Natural killer cell treated with Interleukin-12 subunit alpha and Interleukin-12 subunit beta and Interleukin-15 and Interleukin-18, amount 100 ng/mL, for 72 hours (primary cell): ENCODE results near the gene SLC6A13. TPM values are rescaled to one million over a fixed set of nuclear protein-coding genes. Genes with fewer than 3 reads are reported as not detected.
"Not testable (repeated sequence)": the region's sequence is repeated elsewhere in the genome, so short reads cannot be mapped to it uniquely, and the experiment has no call there.

Experiments used
- ATAC-seq, 2 donors: fragments of 150-1000 bp; cut with Tn5 transposase in 1 of 2; sonication (Bioruptor Pico), chemical (Tn5 transposase) in 1 of 2; 2 replicates each; pipeline ENCODE4 v1.10.0; 2021
- DNase-seq: peaks from one replicate; pipeline ENCODE4 v3.0.0; 2022; ENCODE audit warnings: low spot score
- H3K27ac Mint-ChIP-seq, 2 donors: 1 replicate in 1 of 2; 2 replicates in 1 of 2; pipeline ENCODE4 v1.8.0; 2022; ENCODE audit warnings: mixed read lengths in 2 of 2, mild to moderate bottlenecking in 1 of 2, moderate library complexity in 1 of 2
- H3K27me3 Mint-ChIP-seq, 2 donors: 1 replicate in 1 of 2; 2 replicates in 1 of 2; pipeline ENCODE4 v1.8.0; 2022; ENCODE audit warnings: mixed read lengths in 2 of 2
- H3K36me3 Mint-ChIP-seq: one replicate; pipeline ENCODE4 v1.8.0; 2022; ENCODE audit warnings: mixed read lengths
- H3K4me1 Mint-ChIP-seq, 2 donors: 1 replicate in 1 of 2; 2 replicates in 1 of 2; pipeline ENCODE4 v1.8.0; 2022; ENCODE audit warnings: low read depth in 2 of 2, mixed read lengths in 2 of 2, mild to moderate bottlenecking in 1 of 2
- H3K4me3 Mint-ChIP-seq: one replicate; pipeline ENCODE4 v1.8.0; 2022; ENCODE audit warnings: mixed read lengths
- H3K9me3 Mint-ChIP-seq: 2 replicates; pipeline ENCODE4 v1.8.0; 2022; ENCODE audit warnings: mixed read lengths
- total RNA-seq, 2 donors: library from RNA; stranded (reverse); gene quantifications; one replicate each; pipeline ENCODE4 v1.2.3, GENCODE V29; 2022

The SLC6A13 gene
- total RNA-seq, 2 donors from 2014 or later = 0.92 to 1.9 TPM

- H3K4me3 Mint-ChIP-seq = no peak overlapping the region
- H3K4me1 Mint-ChIP-seq = peaks cover 0 to 3% of the 10 kb centered on the region in 2 donors
- H3K27ac Mint-ChIP-seq = no peak overlapping the region
- DNase-seq (peak; percentile 34), ATAC-seq (no peak)
- H3K36me3 Mint-ChIP-seq = no peaks in the 10 kb centered on the region
- H3K9me3 Mint-ChIP-seq = no peaks in the 10 kb centered on the region
- H3K27me3 Mint-ChIP-seq = peaks cover 8 to 13% of the 10 kb centered on the region in 2 donors
Measured at GRCh38 chr12:224330-224729, 38.3 kb downstream of the SLC6A13 start.

- DNase-seq (no peak), ATAC-seq (no peak)
- Mint-ChIP-seq H3K4me1 (peaks cover 0 to 4% of the 10 kb centered on the region in 2 donors), H3K27me3 (peaks cover 7 to 11% of the 10 kb centered on the region in 2 donors), H3K4me3 (no peak overlapping the region), H3K9me3 (no peaks in the 10 kb centered on the region), H3K27ac (no peak overlapping the region), H3K36me3 (no peaks in the 10 kb centered on the region)
Measured at GRCh38 chr12:223841-224240, 38.8 kb downstream of the SLC6A13 start.

GRCh38 chr12:221736-222135, 40.9 kb downstream of the SLC6A13 start:
- DNase-seq (no peak), ATAC-seq (no peak)
- Mint-ChIP-seq H3K36me3 (no peaks in the 10 kb centered on the region), H3K4me1 (peaks cover 0 to 4% of the 10 kb centered on the region in 2 donors), H3K27ac (no peak overlapping the region), H3K9me3 (no peaks in the 10 kb centered on the region), H3K27me3 (peaks cover 2 to 5% of the 10 kb centered on the region in 2 donors), H3K4me3 (no peak overlapping the region)

GRCh38 chr12:220946-221550, 41.6 kb downstream of the SLC6A13 start:
- no peak overlapping the region for H3K4me3 Mint-ChIP-seq
- DNase-seq (peak; percentile 46), ATAC-seq (no peak)
- no peaks in the 10 kb centered on the region for H3K9me3 Mint-ChIP-seq
- H3K4me1 Mint-ChIP-seq = peaks cover 0 to 4% of the 10 kb centered on the region in 2 donors
- H3K27ac Mint-ChIP-seq = no peak overlapping the region
- peaks cover 0 to 6% of the 10 kb centered on the region in 2 donors for H3K27me3 Mint-ChIP-seq
- no peaks in the 10 kb centered on the region for H3K36me3 Mint-ChIP-seq

GRCh38 chr12:220491-220890, 42.1 kb downstream of the SLC6A13 start:
- H3K27ac Mint-ChIP-seq = no peak overlapping the region
- no peak for ATAC-seq
- peaks cover 0 to 6% of the 10 kb centered on the region in 2 donors for H3K27me3 Mint-ChIP-seq
- DNase-seq = peak; percentile 57
- H3K4me3 Mint-ChIP-seq = no peak overlapping the region
- peaks cover 0 to 4% of the 10 kb centered on the region in 2 donors for H3K4me1 Mint-ChIP-seq
- no peaks in the 10 kb centered on the region for H3K36me3 Mint-ChIP-seq
- no peaks in the 10 kb centered on the region for H3K9me3 Mint-ChIP-seq

- H3K27ac Mint-ChIP-seq = no peak overlapping the region
- DNase-seq (peak; percentile 72), ATAC-seq (peak; percentile 86 to 90)
- H3K27me3 Mint-ChIP-seq = peaks cover 0 to 6% of the 10 kb centered on the region in 2 donors
- H3K4me1 Mint-ChIP-seq = peaks cover 0 to 4% of the 10 kb centered on the region in 2 donors
- H3K36me3 Mint-ChIP-seq = no peaks in the 10 kb centered on the region
- no peaks in the 10 kb centered on the region for H3K9me3 Mint-ChIP-seq
- no peak overlapping the region for H3K4me3 Mint-ChIP-seq
Measured at GRCh38 chr12:219891-220352, 42.7 kb downstream of the SLC6A13 start.

GRCh38 chr12:218728-219590, 43.7 kb downstream of the SLC6A13 start:
- no peaks in the 10 kb centered on the region for H3K36me3 Mint-ChIP-seq
- no peak overlapping the region for H3K27ac Mint-ChIP-seq
- H3K4me1 Mint-ChIP-seq = peaks cover 0 to 4% of the 10 kb centered on the region in 2 donors
- no peaks in the 10 kb centered on the region for H3K9me3 Mint-ChIP-seq
- ATAC-seq = no peak
- peak; percentile 45 for DNase-seq
- H3K27me3 Mint-ChIP-seq = peaks cover under 1 to 6% of the 10 kb centered on the region in 2 donors
- H3K4me3 Mint-ChIP-seq = no peak overlapping the region

GRCh38 chr12:218221-218620, 44.4 kb downstream of the SLC6A13 start:
- peaks cover 0 to 4% of the 10 kb centered on the region in 2 donors for H3K4me1 Mint-ChIP-seq
- H3K9me3 Mint-ChIP-seq = no peaks in the 10 kb centered on the region
- no peak overlapping the region for H3K27ac Mint-ChIP-seq
- H3K36me3 Mint-ChIP-seq = no peaks in the 10 kb centered on the region
- DNase-seq = peak; percentile 53
- H3K27me3 Mint-ChIP-seq = peaks cover 8 to 9% of the 10 kb centered on the region in 2 donors
- no peak overlapping the region for H3K4me3 Mint-ChIP-seq
- no peak for ATAC-seq

- H3K9me3 Mint-ChIP-seq, H3K4me1 Mint-ChIP-seq, H3K36me3 Mint-ChIP-seq, DNase-seq, H3K27ac Mint-ChIP-seq, ATAC-seq, H3K4me3 Mint-ChIP-seq: not testable (repeated sequence)
- H3K27me3 Mint-ChIP-seq = peaks cover 14 to 15% of the 10 kb centered on the region in 2 donors
Measured at GRCh38 chr12:217029-217428, 45.6 kb downstream of the SLC6A13 start.

- no peak for ATAC-seq
- DNase-seq = no peak
Measured at GRCh38 chr12:215116-215515, 47.5 kb downstream of the SLC6A13 start.

GRCh38 chr12:214003-214741, 48.5 kb downstream of the SLC6A13 start, which contains the start of gene SLC6A12:
Gene SLC6A12, minus strand, starts transcription at chr12:214157. Its CDS starts 4,171 bp downstream, at chr12:209986.
- Mint-ChIP-seq H3K4me3 (no peak within 1 kb of the TSS), H3K27ac (no peak within 1 kb of the TSS), H3K36me3 (no peaks in the 10 kb centered on the region), H3K9me3 (no peaks in the 10 kb centered on the region), H3K27me3 (peaks cover 25 to 32% of the 10 kb centered on the region in 2 donors), H3K4me1 (peaks cover 3 to 4% of the 10 kb centered on the region in 2 donors)
- ATAC-seq (no peak), DNase-seq (peak; percentile 49)

More at GRCh38 chr12:215116-215515, 47.5 kb downstream of the SLC6A13 start:
- Mint-ChIP-seq H3K27ac (no peak overlapping the region), H3K27me3 (peaks cover 23 to 27% of the 10 kb centered on the region in 2 donors), H3K4me1 (peaks cover 4 to 7% of the 10 kb centered on the region in 2 donors), H3K36me3 (no peaks in the 10 kb centered on the region), H3K9me3 (no peaks in the 10 kb centered on the region), H3K4me3 (no peak overlapping the region)

- ATAC-seq = no peak
- Mint-ChIP-seq H3K4me1 (peaks cover 3 to 4% of the 10 kb centered on the region in 2 donors), H3K9me3 (no peaks in the 10 kb centered on the region), H3K27ac (no peak overlapping the region), H3K4me3 (no peak overlapping the region), H3K36me3 (no peaks in the 10 kb centered on the region), H3K27me3 (peaks cover 30 to 35% of the 10 kb centered on the region in 2 donors)
- DNase-seq = no peak
Measured at GRCh38 chr12:213527-213932, 49.1 kb downstream of the SLC6A13 start.

- H3K9me3 Mint-ChIP-seq = no peaks in the 10 kb centered on the region
- peaks cover 30 to 38% of the 10 kb centered on the region in 2 donors for H3K27me3 Mint-ChIP-seq
- ATAC-seq (no peak), DNase-seq (peak; percentile 34)
- H3K4me1 Mint-ChIP-seq = peaks cover 3 to 4% of the 10 kb centered on the region in 2 donors
- H3K36me3 Mint-ChIP-seq = no peaks in the 10 kb centered on the region
- no peak overlapping the region for H3K27ac Mint-ChIP-seq
- H3K4me3 Mint-ChIP-seq = no peak overlapping the region
Measured at GRCh38 chr12:212715-213526, 49.7 kb downstream of the SLC6A13 start.
